Measurements from ENCODE around the gene SEPTIN2. TPM values are rescaled to one million over a fixed set of nuclear protein-coding genes. Genes with fewer than 3 reads are reported as not detected.
"Not testable (repeated sequence)": the region's sequence is repeated elsewhere in the genome, so short reads cannot be mapped to it uniquely, and the experiment has no call there.

SEPTIN2 gene
- total RNA-seq, 1 donor from 2014 or later, result 202 TPM

- intact Hi-C loops (cut with micrococcal nuclease), result loop anchor here (2.0 kb wide), 2 partner anchors 41 to 211 kb away; partner anchors contain the start of gene MTERF4
Observed at GRCh38 chr2:241313543-241314095, 2.1 kb upstream of the SEPTIN2 start.

- intact Hi-C loops (cut with micrococcal nuclease), result loop anchor here (1.0 to 2.0 kb wide), 9 partner anchors 42 to 748 kb away; partner anchors contain the start of genes D2HGDH, DTYMK, FARP2 and ING5
Observed at GRCh38 chr2:241314226-241315092, 1.3 kb upstream of the SEPTIN2 start.

- intact Hi-C loops (cut with micrococcal nuclease), result loop anchor here (1.0 to 2.0 kb wide), 9 partner anchors 41 to 749 kb away; partner anchors contain the start of genes D2HGDH, DTYMK, FARP2 and ING5
Observed at GRCh38 chr2:241315093-241315878, 439 bp upstream of the SEPTIN2 start, which contains the start of gene HDLBP. TSS of gene HDLBP (minus strand) at chr2:241315672. CDS start at chr2:241266869, 48,803 bp downstream.

DNA sequence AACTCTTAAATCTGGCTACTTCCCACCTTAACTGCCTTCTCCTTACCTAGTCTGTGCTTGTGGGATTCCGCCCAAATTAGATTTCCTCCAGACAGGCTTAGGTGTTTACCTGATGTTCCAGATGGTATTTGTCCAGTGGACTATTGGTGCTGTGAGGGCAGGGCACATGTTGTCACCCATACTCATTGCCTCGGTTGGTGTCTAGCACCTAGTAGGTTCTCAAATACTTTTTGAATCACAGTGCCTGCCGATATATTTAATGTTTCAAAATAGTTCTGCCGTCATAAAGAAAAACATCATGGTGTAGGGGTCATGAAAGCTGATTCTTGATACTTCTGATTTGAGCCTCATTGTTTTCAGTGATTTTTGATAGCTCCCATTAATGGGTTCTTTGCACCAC is 1.1 kb downstream of the SEPTIN2 start:
- intact Hi-C loops (cut with micrococcal nuclease), result loop anchor here (2.0 kb wide), 1 partner anchor 484 kb away; no protein-coding TSS in a partner anchor

DNA sequence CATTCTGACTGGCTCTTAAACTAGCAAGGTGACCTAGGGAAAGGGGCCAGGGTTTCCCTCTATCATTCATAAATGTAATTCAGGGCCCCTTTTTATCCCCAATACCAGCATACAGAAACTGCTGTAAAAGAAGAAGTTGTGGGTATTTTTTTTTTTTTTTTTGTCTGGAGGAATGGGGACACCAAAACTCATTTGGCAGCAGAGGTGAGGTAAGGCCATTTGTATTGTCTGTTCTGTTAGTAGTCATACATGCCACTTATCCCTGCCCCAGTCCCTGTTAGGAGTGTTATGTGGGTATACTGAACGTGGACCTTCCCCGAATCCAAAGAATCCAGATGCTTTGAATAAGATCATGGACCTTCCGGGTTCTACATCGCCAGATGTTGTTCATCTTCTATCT is 1.7 kb downstream of the SEPTIN2 start:
- intact Hi-C loops (cut with micrococcal nuclease), result loop anchor here (2.0 kb wide), 1 partner anchor 485 kb away; no protein-coding TSS in a partner anchor

- intact Hi-C loops (cut with micrococcal nuclease), result not testable (repeated sequence)
Observed at GRCh38 chr2:241318830-241319229, 3.1 kb downstream of the SEPTIN2 start.

DNA sequence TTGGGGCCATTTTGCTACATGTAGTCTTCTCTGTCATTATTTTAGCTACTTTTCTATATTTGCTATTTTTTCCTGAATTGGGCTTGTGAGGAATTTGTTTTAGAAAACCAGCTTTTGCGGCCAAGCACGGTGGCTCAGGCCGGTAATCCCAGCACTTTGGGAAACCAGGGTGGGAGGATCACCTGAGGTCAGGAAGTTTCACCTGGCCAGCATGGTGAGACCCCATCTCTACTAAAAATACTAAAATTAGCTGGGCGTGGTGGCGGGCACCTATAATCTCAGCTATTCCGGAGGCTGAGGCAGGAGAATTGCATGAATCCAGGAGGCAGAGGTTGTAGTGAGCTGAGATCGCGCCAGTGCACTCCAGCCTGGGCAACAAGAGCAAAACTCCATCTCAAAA is 4.7 kb downstream of the SEPTIN2 start:
- intact Hi-C loops (cut with micrococcal nuclease), result no loop called here

GRCh38 chr2:241321033-241321432 is 5.3 kb downstream of the SEPTIN2 start:
- intact Hi-C loops (cut with micrococcal nuclease), result no loop called here

GRCh38 chr2:241321886-241322285 is 6.2 kb downstream of the SEPTIN2 start:
- intact Hi-C loops (cut with micrococcal nuclease), result no loop called here

GRCh38 chr2:241323778-241324177 is 8.1 kb downstream of the SEPTIN2 start:
- intact Hi-C loops (cut with micrococcal nuclease), result no loop called here

DNA sequence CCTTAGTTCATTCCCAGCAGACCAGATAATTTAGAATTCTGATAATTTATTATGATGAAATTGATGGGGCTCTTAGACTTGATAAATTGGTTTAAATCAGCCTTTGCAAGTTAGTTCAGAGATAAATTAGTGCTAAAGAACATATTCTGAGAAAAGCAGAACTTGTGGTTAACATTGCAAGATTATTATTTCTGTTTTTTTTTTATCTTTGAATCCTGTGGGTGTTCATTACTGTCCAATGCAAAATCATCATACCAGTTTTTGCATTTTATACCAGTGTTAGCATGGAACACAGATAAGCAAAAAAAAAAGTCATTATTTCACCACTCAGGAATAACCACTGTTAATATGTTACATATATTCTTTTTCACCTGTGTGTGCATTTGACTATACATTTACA is 9.1 kb downstream of the SEPTIN2 start:
- intact Hi-C loops (cut with micrococcal nuclease), result no loop called here

- intact Hi-C loops (cut with micrococcal nuclease), result no loop called here
Observed at GRCh38 chr2:241325257-241325656, 9.5 kb downstream of the SEPTIN2 start.

- intact Hi-C loops (cut with micrococcal nuclease), result no loop called here
Observed at GRCh38 chr2:241329669-241330615, 14.2 kb downstream of the SEPTIN2 start.

- intact Hi-C loops (cut with micrococcal nuclease), result no loop called here
Observed at GRCh38 chr2:241330616-241330981, 14.9 kb downstream of the SEPTIN2 start.

DNA sequence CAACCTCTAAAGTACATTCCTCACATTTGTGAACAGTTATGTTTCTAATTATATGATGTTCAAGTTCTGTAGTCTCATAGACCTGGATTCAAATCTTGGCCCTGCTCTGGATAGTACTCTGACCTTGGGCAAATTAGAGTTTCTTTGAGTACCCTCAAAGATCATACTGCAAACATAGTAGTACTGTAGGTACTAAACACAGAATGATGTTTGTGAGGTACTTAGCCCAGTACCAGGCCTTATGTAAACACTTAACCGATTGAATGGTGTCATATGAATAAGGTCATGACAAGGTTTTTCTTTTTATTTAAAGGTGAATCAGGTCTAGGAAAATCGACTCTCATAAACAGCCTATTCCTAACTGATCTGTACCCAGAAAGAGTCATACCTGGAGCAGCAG is 19.1 kb downstream of the SEPTIN2 start:
- intact Hi-C loops (cut with micrococcal nuclease), result no loop called here

DNA sequence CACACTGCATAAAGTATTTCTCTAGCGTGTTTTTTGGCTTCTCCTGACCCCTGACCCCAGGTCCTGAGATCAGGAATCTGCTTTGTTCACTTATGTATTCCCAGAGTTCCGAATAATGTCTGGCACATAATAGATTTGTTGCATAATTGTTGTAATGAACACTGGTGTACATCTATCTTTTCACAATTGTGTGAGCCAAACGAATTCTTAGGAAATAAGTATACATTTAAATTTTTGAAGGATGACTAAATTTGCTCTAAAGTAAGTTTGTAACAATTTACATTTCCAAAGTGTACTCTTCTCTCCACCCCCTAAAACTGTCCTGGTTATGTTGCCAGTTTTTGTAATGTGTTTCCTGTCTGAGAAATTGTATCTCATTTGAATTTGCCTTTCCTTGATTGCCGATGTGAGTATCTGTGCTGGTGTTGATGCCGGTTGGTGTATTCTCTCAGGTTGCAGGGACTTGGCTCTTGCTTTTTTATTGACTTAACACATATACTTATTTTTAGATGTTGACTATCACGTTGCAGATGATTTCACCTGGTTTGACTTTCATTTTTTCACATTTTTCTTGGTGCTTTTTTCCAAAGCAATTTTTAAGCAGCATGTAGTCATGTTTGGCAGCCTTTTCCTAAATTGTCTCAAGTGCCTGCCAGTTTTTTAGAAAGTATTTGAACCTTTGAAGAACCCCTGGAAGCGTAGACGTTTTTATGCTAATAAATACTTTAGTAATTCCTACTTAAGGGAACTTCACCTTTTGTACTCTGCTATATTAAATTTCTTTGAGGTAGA is 24.3 kb downstream of the SEPTIN2 start:
- intact Hi-C loops (cut with micrococcal nuclease), result no loop called here

- intact Hi-C loops (cut with micrococcal nuclease), result no loop called here
Observed at GRCh38 chr2:241340631-241341163, 25.0 kb downstream of the SEPTIN2 start.

DNA sequence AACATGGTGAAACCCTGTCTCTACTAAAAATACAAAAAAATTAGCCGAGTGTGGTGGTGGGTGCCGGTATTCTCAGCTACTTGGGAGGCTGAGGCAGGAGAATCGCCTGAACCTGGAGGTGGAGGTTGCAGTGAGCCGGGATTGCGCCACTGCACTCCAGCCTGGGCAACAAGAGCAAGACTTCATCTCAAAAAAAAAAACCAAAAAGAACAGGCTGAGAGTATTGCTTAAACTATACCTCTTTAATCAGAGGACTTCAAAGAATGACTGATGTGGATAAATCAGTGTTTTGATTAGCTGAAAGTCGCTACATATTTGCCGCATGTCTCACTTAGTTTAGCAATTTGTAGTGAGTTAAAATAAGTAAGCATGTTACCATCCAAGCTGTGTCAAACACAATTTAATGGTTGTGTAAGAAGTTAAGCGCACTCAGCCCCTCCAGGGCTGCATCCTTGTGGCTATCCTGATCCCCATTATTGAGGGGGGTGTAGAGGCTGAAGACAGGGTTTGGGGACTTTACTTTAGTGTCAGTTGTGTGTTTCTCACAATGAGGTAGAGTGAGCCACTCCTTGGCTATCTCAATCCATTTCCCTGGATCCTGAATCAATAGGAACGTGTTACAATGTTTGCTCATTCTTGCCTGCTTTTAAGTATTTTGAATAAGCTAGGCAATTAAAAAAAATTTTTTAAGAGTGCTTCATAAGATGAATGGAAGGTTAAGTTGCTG is 29.4 kb downstream of the SEPTIN2 start:
- intact Hi-C loops (cut with micrococcal nuclease), result no loop called here

- intact Hi-C loops (cut with micrococcal nuclease), result loop anchor here (10.0 kb wide), 1 partner anchor 915 kb away; the partner anchor contains the start of gene GPC1
Observed at GRCh38 chr2:241349941-241350340, 34.2 kb downstream of the SEPTIN2 start.

All from T-helper 2 cell treated with Interferon-gamma antibody and Interleukin-4, amounts not matched to agents 100 ng/mL and 5 ng/mL, for 36 hours (primary cell).